HEK293 (cell line): ENCODE data around the gene CMTM5.

ENCODE experiments used
- CTCF ChIA-PET: fragments of 350-600 bp; formaldehyde crosslinking; extraction: SDS; loops from one replicate; lab custom pipeline; 2021; ENCODE audit warnings: antibody characterized with exemption; lab: Yijun Ruan, JAX
- POLR2A ChIA-PET: fragments of 300-600 bp; formaldehyde crosslinking; extraction: SDS; loops from one replicate; lab custom pipeline; 2020; ENCODE audit warnings: antibody characterized with exemption, inconsistent platforms; lab: Yijun Ruan, JAX
- H3K27ac ChIP-seq: fragments of 200-500 bp; sonication (Bioruptor generic); 2 replicates; pipeline ENCODE4 v1.5.1; 2014; ENCODE audit warnings: low read depth, low read length, control low read depth, inconsistent platforms; ENCODE audit errors: extremely low read depth
- H3K36me3 ChIP-seq, 2 experiments: fragments of 200-500 bp in 1 of 2; sonication (Bioruptor generic) in 1 of 2; 1 replicate in 1 of 2; 2 replicates in 1 of 2; pipeline ENCODE4 v1.5.1; 2014 to 2017; ENCODE audit warnings: inconsistent platforms in 2 of 2, low read length in 2 of 2; ENCODE audit not compliant: control insufficient read depth in 2 of 2, insufficient read depth in 1 of 2
- H3K4me1 ChIP-seq: fragments of 200-500 bp; sonication (Bioruptor generic); 2 replicates; pipeline ENCODE4 v1.5.1; 2014; ENCODE audit warnings: mild to moderate bottlenecking, low read length, inconsistent platforms; ENCODE audit not compliant: control insufficient read depth, insufficient read depth
- H3K4me3 ChIP-seq: 2 replicates; pipeline ENCODE4 v1.5.1; 2011; ENCODE audit warnings: low read depth, mild to moderate bottlenecking, control low read depth, low read length, moderate library complexity
- H3K9me3 ChIP-seq: fragments of 200-500 bp; sonication (Bioruptor generic); 2 replicates; pipeline ENCODE4 v1.5.1; 2014; ENCODE audit warnings: low read depth, low read length, inconsistent platforms; ENCODE audit not compliant: control insufficient read depth, insufficient read depth
- KLF7 ChIP-seq: fragments of 450-650 bp; formaldehyde crosslinking; IDR thresholded peaks from 2 replicates; pipeline ENCODE4 v1.5.1; 2016; ENCODE audit warnings: missing biosample characterization, missing genetic modification characterization, borderline replicate concordance
- ZBTB44 ChIP-seq: fragments of 450-650 bp; IDR thresholded peaks from 2 replicates; pipeline ENCODE4 v1.5.1; 2018; ENCODE audit warnings: missing biosample characterization, mild to moderate bottlenecking, missing genetic modification characterization
- ZBTB49 ChIP-seq: fragments of 450-650 bp; formaldehyde crosslinking; IDR thresholded peaks from 2 replicates; pipeline ENCODE4 v1.5.1; 2016; ENCODE audit warnings: missing biosample characterization, missing genetic modification characterization, low read depth
- ZFP3 ChIP-seq: fragments of 450-650 bp; formaldehyde crosslinking; IDR thresholded peaks from 2 replicates; pipeline ENCODE4 v1.5.1; 2016; ENCODE audit warnings: low read depth, missing biosample characterization, missing genetic modification characterization
- ZNF155 ChIP-seq: fragments of 450-650 bp; formaldehyde crosslinking; IDR thresholded peaks from 2 replicates; pipeline ENCODE4 v1.5.1; 2016; ENCODE audit warnings: missing biosample characterization, missing genetic modification characterization
- ZNF37A ChIP-seq: fragments of 450-650 bp; IDR thresholded peaks from 2 replicates; pipeline ENCODE4 v1.5.1; 2018; ENCODE audit warnings: missing biosample characterization, missing genetic modification characterization
- ZNF488 ChIP-seq: fragments of 450-650 bp; formaldehyde crosslinking; IDR thresholded peaks from 2 replicates; pipeline ENCODE4 v1.5.1; 2016; ENCODE audit warnings: missing biosample characterization, missing genetic modification characterization
- ZNF501 ChIP-seq: fragments of 450-650 bp; formaldehyde crosslinking; IDR thresholded peaks from 2 replicates; pipeline ENCODE4 v1.5.1; 2016; ENCODE audit warnings: missing biosample characterization, missing genetic modification characterization
- ZNF530 ChIP-seq: fragments of 450-650 bp; formaldehyde crosslinking; IDR thresholded peaks from 2 replicates; pipeline ENCODE4 v1.5.1; 2016; ENCODE audit warnings: low read depth, missing biosample characterization, missing genetic modification characterization
- ZNF549 ChIP-seq: fragments of 450-650 bp; IDR thresholded peaks from 2 replicates; pipeline ENCODE4 v1.5.1; 2018; ENCODE audit warnings: missing biosample characterization, missing genetic modification characterization, mild to moderate bottlenecking, inconsistent platforms, moderate library complexity
- ZNF623 ChIP-seq: fragments of 450-650 bp; formaldehyde crosslinking; IDR thresholded peaks from 2 replicates; pipeline ENCODE4 v1.5.1; 2016; ENCODE audit warnings: missing biosample characterization, missing genetic modification characterization
- ZNF624 ChIP-seq: fragments of 450-650 bp; formaldehyde crosslinking; IDR thresholded peaks from 2 replicates; pipeline ENCODE4 v1.5.1; 2017; ENCODE audit warnings: missing biosample characterization, missing genetic modification characterization
- ZNF654 ChIP-seq: fragments of 450-650 bp; formaldehyde crosslinking; IDR thresholded peaks from 2 replicates; pipeline ENCODE4 v1.5.1; 2016; ENCODE audit warnings: low read depth, missing biosample characterization, missing genetic modification characterization
- ZNF658 ChIP-seq: fragments of 450-650 bp; formaldehyde crosslinking; IDR thresholded peaks from 2 replicates; pipeline ENCODE4; 2016; ENCODE audit warnings: missing biosample characterization, missing genetic modification characterization
- ZNF704 ChIP-seq: fragments of 450-650 bp; formaldehyde crosslinking; IDR thresholded peaks from 2 replicates; pipeline ENCODE4 v1.5.1; 2016; ENCODE audit warnings: missing biosample characterization, missing genetic modification characterization
- ZNF776 ChIP-seq: fragments of 450-650 bp; formaldehyde crosslinking; IDR thresholded peaks from 2 replicates; pipeline ENCODE4 v1.5.0; 2017; ENCODE audit warnings: missing biosample characterization, missing genetic modification characterization, borderline replicate concordance
- ZNF777 ChIP-seq: fragments of 450-650 bp; formaldehyde crosslinking; IDR thresholded peaks from 2 replicates; pipeline ENCODE4 v1.5.1; 2017; ENCODE audit warnings: missing biosample characterization, missing genetic modification characterization, borderline replicate concordance
- ZSCAN18 ChIP-seq: fragments of 450-650 bp; formaldehyde crosslinking; IDR thresholded peaks from 2 replicates; pipeline ENCODE4 v1.5.1; 2016; ENCODE audit warnings: missing biosample characterization, missing genetic modification characterization

Gene CMTM5

GRCh38 chr14:23377573-23378563, 1.0 kb downstream of the CMTM5 start:
- Histone ChIP-seq H3K36me3 (no peaks in the 10 kb centered on the region), H3K4me1 (no peaks in the 10 kb centered on the region), H3K9me3 (no peaks in the 10 kb centered on the region), H3K27ac (no peak overlapping the region), H3K4me3 (no peak overlapping the region)
- ChIA-PET POLR2A (no interaction called here), CTCF (interaction anchor here (0.7 to 0.9 kb wide), 3 partner anchors 25 to 92 kb away, joined by 4 read pairs; partner anchors contain the start of gene HOMEZ)
- TF ChIP-seq ZNF776 (no peak), ZNF530 (tag by site-specific recombination) (no peak), ZBTB49 (no peak), ZNF501 (tag by site-specific recombination) (no peak)

- H3K4me3 ChIP-seq = no peak overlapping the region
- TF ChIP-seq ZNF624 (tag by site-specific recombination) = no peak
- TF ChIP-seq ZNF488 (tag by site-specific recombination) = no peak
- no peak for TF ChIP-seq ZNF37A (tag by site-specific recombination)
- no peak for TF ChIP-seq ZNF623 (tag by site-specific recombination)
- no peak for TF ChIP-seq ZNF549
- TF ChIP-seq KLF7 (tag by site-specific recombination) = no peak
- TF ChIP-seq ZBTB44 (tag by site-specific recombination) = no peak
- TF ChIP-seq ZSCAN18 (tag by site-specific recombination) = no peak
- TF ChIP-seq ZNF777 (tag by site-specific recombination) = no peak
- no peak for TF ChIP-seq ZNF654 (tag by site-specific recombination)
- no peak for TF ChIP-seq ZNF658
- no peak for TF ChIP-seq ZNF704 (tag by site-specific recombination)
- no peak for TF ChIP-seq ZNF155
- TF ChIP-seq ZFP3 (tag by site-specific recombination) = no peak
- no peak overlapping the region for H3K27ac ChIP-seq
- ChIA-PET CTCF (interaction anchor here (0.8 to 4.3 kb wide), 10 partner anchors 10 to 114 kb away, joined by 3 to 61 read pairs (median 6); partner anchors contain the start of gene HOMEZ), POLR2A (no interaction called here)
- H3K4me1 ChIP-seq = no peaks in the 10 kb centered on the region
- no peaks in the 10 kb centered on the region for H3K9me3 ChIP-seq
- no peaks in the 10 kb centered on the region for H3K36me3 ChIP-seq
Measured at GRCh38 chr14:23378612-23379220, 1.9 kb downstream of the CMTM5 start.
